HG02610 (cell line): ENCODE results near the gene ADAMTS10.
"Not testable (repeated sequence)": the region's sequence is repeated elsewhere in the genome, so short reads cannot be mapped to it uniquely, and the experiment has no call there.

ENCODE experiments used
- ATAC-seq: cut with Tn5 transposase; IDR thresholded peaks from one replicate; pipeline ENCODE4 v1.9.1; 2021; ENCODE audit warnings: mild to moderate bottlenecking, moderate library complexity; ENCODE audit not compliant: unreplicated experiment

ADAMTS10 gene

GRCh38 chr19:8596168-8596567, 14.3 kb downstream of the ADAMTS10 start:
- no peak for ATAC-seq

GRCh38 chr19:8595651-8596050, 14.9 kb downstream of the ADAMTS10 start:
- no peak for ATAC-seq

GRCh38 chr19:8593931-8594330, 16.6 kb downstream of the ADAMTS10 start:
- no peak for ATAC-seq

GRCh38 chr19:8592231-8593009, 18.1 kb downstream of the ADAMTS10 start:
- ATAC-seq = no peak

GRCh38 chr19:8589177-8589714, 21.3 kb downstream of the ADAMTS10 start:
- ATAC-seq = no peak

- ATAC-seq = no peak
Observed at GRCh38 chr19:8585894-8586750, 24.4 kb downstream of the ADAMTS10 start.

GRCh38 chr19:8584965-8585893, 25.3 kb downstream of the ADAMTS10 start:
- ATAC-seq = no peak

- no peak for ATAC-seq
Observed at GRCh38 chr19:8580710-8581281, 29.7 kb downstream of the ADAMTS10 start.

- no peak for ATAC-seq
Observed at GRCh38 chr19:8578642-8579265, 31.8 kb downstream of the ADAMTS10 start.

GRCh38 chr19:8577741-8578140, 32.8 kb downstream of the ADAMTS10 start:
- no peak for ATAC-seq

GRCh38 chr19:8577247-8577646, 33.3 kb downstream of the ADAMTS10 start, which contains the start of gene MYO1F:
Gene MYO1F (minus strand): TSS chr19:8577442. CDS start chr19:8577309, 133 bp downstream.
- ATAC-seq = no peak

- no peak for ATAC-seq
Observed at GRCh38 chr19:8576273-8576993, 34.1 kb downstream of the ADAMTS10 start.

GRCh38 chr19:8575467-8575997, 35.0 kb downstream of the ADAMTS10 start:
- ATAC-seq = no peak

- ATAC-seq = not testable (repeated sequence)
Observed at GRCh38 chr19:8574619-8574922, 35.9 kb downstream of the ADAMTS10 start.

GRCh38 chr19:8573316-8573715, 37.2 kb downstream of the ADAMTS10 start:
- ATAC-seq = no peak

- no peak for ATAC-seq
Observed at GRCh38 chr19:8571006-8571411, 39.5 kb downstream of the ADAMTS10 start.

GRCh38 chr19:8569066-8569771, 41.3 kb downstream of the ADAMTS10 start:
- peak; percentile 79 for ATAC-seq

GRCh38 chr19:8567522-8568172, 42.9 kb downstream of the ADAMTS10 start:
- ATAC-seq = no peak
